OCI-LY3 (cell line): ENCODE data around the gene IQCE.

ENCODE experiments used
- H2AFZ ChIP-seq: fragments of 200-600, 300-600 bp; shearing (Covaris generic); 2 replicates; pipeline ENCODE4 v1.6.0; 2014; ENCODE audit warnings: antibody characterized with exemption, low read depth, low read length
- H3K27ac ChIP-seq: fragments of 200-600, 300-600 bp; sonication (generic); 2 replicates; pipeline ENCODE4 v1.5.1; 2014; ENCODE audit warnings: mild to moderate bottlenecking, low read length, moderate library complexity, mixed read lengths
- H3K27me3 ChIP-seq: fragments of 200-600, 300-600 bp; sonication (generic); 2 replicates; pipeline ENCODE4 v1.6.1; 2014; ENCODE audit warnings: low read depth, low read length, mixed read lengths
- H3K36me3 ChIP-seq: fragments of 200-600, 300-600 bp; sonication (generic); replicated peaks from 2 replicates; pipeline ENCODE3; 2014; ENCODE audit warnings: low read depth, low read length, mixed read lengths
- H3K4me1 ChIP-seq: fragments of 300-600, 200-600 bp; sonication (generic); 2 replicates; pipeline ENCODE4 v1.6.1; 2014; ENCODE audit warnings: low read length, mixed read lengths
- H3K4me2 ChIP-seq: fragments of 200-600, 300-600 bp; sonication (generic); 2 replicates; pipeline ENCODE4 v1.6.1; 2014; ENCODE audit warnings: low read length, mixed read lengths
- H3K4me3 ChIP-seq: fragments of 300-600, 200-600 bp; sonication (generic); 2 replicates; pipeline ENCODE4 v1.5.1; 2014; ENCODE audit warnings: antibody characterized with exemption, mild to moderate bottlenecking, low read length, moderate library complexity
- H3K79me2 ChIP-seq: fragments of 300-600, 200-600 bp; shearing (Covaris generic); 2 replicates; pipeline ENCODE4 v1.6.1; 2014; ENCODE audit warnings: mild to moderate bottlenecking, low read length, mixed read lengths
- H3K9ac ChIP-seq: fragments of 300-600, 200-600 bp; shearing (Covaris generic); 2 replicates; pipeline ENCODE4 v1.6.0; 2014; ENCODE audit warnings: mild to moderate bottlenecking, low read length, moderate library complexity
- H3K9me3 ChIP-seq: fragments of 200-600, 300-600 bp; shearing (Covaris generic); 2 replicates; pipeline ENCODE4 v1.6.1; 2014; ENCODE audit warnings: low read length, mixed read lengths; ENCODE audit not compliant: insufficient read depth
- H4K20me1 ChIP-seq: fragments of 200-600, 300-600 bp; sonication (generic); 2 replicates; pipeline ENCODE4 v1.6.1; 2016; ENCODE audit warnings: low read length, mixed read lengths; ENCODE audit not compliant: insufficient read depth
- CTCF ChIP-seq: fragments of 200-600, 300-600 bp; sonication (generic); IDR thresholded peaks from 2 replicates; pipeline ENCODE4 v1.5.1; 2014; ENCODE audit warnings: antibody characterized with exemption, low read length, low read depth
- EZH2phosphoT487 ChIP-seq: fragments of 200-600 bp; shearing (Covaris generic); IDR thresholded peaks from 2 replicates; pipeline ENCODE4 v1.6.1; 2018; ENCODE audit warnings: antibody characterized with exemption, mixed run types, low read depth

The IQCE gene

DNA sequence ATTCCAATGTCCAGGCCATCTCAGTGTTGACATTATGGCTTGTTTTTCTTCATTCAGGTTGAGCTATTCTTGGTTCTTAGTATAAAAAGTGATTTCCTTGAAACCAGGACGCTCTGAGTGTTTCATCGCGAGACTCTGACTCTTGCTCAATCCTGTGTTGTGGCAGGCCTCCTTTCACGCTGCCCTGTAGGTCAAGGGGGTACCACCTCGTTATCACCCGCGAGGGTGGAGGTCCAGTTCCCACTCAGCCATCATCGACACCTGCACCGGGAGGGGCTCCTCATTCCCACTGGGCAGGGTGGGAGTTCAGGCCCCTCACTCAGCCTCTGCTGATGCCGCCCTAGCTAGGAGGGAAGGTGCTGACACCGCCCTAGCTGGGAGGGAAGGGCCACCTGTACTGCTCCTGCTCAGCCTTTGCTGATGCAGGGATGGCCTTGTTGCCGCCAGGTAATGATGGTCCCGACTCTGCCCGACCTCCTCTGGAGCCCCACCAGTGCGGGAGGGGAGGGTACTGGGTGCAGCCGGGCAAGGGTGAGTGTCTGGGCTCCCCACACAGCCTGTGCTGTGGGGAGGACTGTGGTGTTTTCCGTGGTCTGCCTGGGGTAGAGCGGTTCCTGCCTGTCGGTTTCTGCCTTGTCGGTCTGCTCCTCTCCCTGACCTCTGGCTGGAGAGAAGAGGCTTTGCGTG is 16.4 kb downstream of the IQCE start:
- no peaks in the 10 kb centered on the region for H3K9me3 ChIP-seq
- H3K4me3 ChIP-seq = no peak overlapping the region
- no peak overlapping the region for H3K27ac ChIP-seq
- no peak overlapping the region for H2AFZ ChIP-seq
- no peaks in the 10 kb centered on the region for H3K4me1 ChIP-seq
- H3K36me3 ChIP-seq = peaks cover 24% of the 10 kb centered on the region
- H3K79me2 ChIP-seq = peaks cover 5% of the 10 kb centered on the region; the same call in 1 of the 2 replicates
- no peaks in the 10 kb centered on the region for H4K20me1 ChIP-seq
- no peaks in the 10 kb centered on the region for H3K27me3 ChIP-seq
- no peak overlapping the region for H3K9ac ChIP-seq
- TF ChIP-seq CTCF = no peak
- no peak for TF ChIP-seq EZH2phosphoT487
- H3K4me2 ChIP-seq = no peak overlapping the region

DNA sequence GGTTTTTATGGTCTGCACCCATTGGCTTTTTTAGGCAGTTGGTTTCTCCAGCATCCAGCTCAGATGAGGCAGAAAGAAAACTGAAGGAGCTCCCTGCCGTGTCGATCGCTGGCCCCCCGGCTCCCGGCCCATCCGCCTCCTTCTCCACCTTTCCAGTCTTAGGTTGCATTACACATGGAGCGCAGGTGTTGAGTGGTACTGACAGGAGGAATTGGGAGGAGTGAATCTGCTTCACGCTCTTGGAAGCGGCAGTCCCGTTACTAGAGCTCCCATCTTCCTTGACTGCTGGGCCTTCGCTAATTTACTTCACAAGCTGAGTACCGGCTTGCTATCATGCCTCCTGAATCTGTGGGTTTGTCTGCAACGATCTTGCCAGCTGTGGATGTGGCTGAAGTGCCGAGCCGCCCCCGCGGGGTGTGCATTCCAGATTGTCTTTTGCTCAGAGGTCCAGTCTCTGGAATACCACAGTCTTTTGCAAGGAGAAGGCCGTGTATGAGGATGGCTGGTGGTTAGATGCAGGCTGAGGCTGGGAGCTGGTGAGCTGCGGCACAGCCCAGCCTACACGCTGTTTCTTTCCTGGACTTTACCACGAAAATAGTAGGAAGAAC is 17.1 kb downstream of the IQCE start:
- H2AFZ ChIP-seq = no peak overlapping the region
- no peak overlapping the region for H3K4me2 ChIP-seq
- H3K4me1 ChIP-seq = no peaks in the 10 kb centered on the region
- no peaks in the 10 kb centered on the region for H3K9me3 ChIP-seq
- H3K36me3 ChIP-seq = peaks cover 22% of the 10 kb centered on the region
- H3K27ac ChIP-seq = no peak overlapping the region
- no peak overlapping the region for H3K4me3 ChIP-seq
- H3K79me2 ChIP-seq = peaks cover 5% of the 10 kb centered on the region; the same call in 1 of the 2 replicates
- H3K27me3 ChIP-seq = no peaks in the 10 kb centered on the region
- no peaks in the 10 kb centered on the region for H4K20me1 ChIP-seq
- H3K9ac ChIP-seq = no peak overlapping the region
- TF ChIP-seq CTCF = no peak
- no peak for TF ChIP-seq EZH2phosphoT487

DNA sequence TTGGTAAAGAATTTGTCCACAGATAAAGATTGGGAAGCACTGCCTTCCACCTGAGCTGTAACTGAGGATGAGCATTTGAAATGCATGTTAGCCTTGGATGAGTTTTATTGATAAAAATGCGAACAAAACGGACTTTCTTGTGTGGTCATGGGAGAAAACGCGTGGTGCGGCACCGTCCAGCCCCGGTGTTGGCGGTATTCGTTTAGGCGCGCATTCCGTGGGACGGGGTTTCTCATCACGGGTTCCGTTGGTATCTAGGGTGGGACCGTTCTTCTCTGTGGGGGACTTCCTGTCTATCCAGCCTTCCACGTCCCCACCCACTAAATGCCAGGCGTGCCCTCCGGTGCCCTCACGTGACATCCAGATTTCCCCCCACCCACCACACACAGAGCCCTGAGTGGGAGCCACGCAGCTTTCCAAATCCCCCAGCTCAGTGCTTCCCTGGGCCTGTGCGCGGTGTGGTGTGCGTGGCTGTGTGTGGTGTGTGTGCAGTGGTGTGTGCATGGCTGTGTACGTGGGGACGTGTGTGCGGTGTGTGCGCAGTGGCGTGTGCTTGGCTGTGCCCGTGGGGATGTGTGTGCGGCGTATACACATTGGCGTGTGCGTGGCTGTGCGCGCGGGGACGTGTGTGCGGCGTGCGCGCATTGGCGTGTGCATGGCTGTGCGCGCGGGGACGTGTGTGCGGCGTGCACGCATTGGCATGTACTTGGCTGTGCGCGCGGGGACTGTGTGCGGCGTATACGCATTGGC is 18.1 kb downstream of the IQCE start:
- Histone ChIP-seq H3K36me3 (peaks cover 22% of the 10 kb centered on the region), H3K4me3 (no peak overlapping the region), H3K9ac (no peak overlapping the region), H3K79me2 (peaks cover 5% of the 10 kb centered on the region; the same call in 1 of the 2 replicates), H3K4me1 (no peaks in the 10 kb centered on the region), H3K4me2 (no peak overlapping the region), H3K9me3 (no peaks in the 10 kb centered on the region), H3K27ac (no peak overlapping the region), H3K27me3 (no peaks in the 10 kb centered on the region), H4K20me1 (no peaks in the 10 kb centered on the region), H2AFZ (no peak overlapping the region)
- no peak for TF ChIP-seq CTCF
- TF ChIP-seq EZH2phosphoT487 = no peak
